ENCODE data around the gene CREB3L2. TPM values are rescaled to one million over a fixed set of nuclear protein-coding genes. Genes with fewer than 3 reads are reported as not detected.

CREB3L2 gene
- total RNA-seq, 2 experiments from 2014 or later = 21.0 to 24.4 TPM

DNA sequence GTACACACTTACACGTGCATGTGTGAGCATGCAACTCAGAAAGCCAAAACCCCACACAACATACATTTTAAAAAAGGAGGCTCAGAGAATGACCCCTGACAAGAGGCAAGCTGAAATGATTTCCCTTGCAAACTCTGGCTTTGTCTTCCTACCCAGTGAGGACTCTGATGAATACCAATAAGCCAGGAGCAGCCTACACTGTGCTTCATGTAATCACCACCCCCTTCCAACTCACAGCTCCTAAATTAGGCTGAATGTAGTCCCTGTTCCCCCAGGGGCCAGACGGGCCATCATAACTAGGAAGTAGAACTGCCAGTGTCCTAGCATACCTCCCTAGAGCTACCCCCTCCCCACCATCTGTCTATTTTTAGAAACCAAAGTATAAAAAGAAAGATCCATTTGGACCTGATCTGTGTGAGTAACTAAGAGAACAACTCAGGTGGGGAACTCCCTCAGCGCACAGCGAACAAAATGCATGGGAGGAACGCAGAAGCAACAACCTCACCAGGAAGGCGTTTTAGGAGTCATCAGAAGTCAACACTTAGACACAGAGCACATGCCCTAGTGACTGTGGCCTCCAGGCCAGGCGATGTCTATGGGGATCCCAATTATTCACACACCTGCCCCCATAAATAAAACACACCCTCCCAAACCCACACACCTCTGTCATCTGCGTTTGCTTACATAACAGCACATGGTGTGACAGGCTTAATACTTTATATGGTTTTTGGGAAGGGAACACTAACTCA lies 157.0 kb downstream of the CREB3L2 start:
- no peaks in the 10 kb centered on the region for H3K36me3 Mint-ChIP-seq (ENCODE audit: low read depth)
- peaks cover 57% of the 10 kb centered on the region for H3K27me3 Mint-ChIP-seq
- ChIA-PET POLR2A (no interaction called here), CTCF (interaction anchor here (0.6 kb wide), 1 partner anchor 219 kb away, joined by 3 read pairs; no protein-coding TSS in a partner anchor)
- H3K9me3 Mint-ChIP-seq = no peaks in the 10 kb centered on the region
- ATAC-seq (no peak), DNase-seq (no peak)
- H3K27ac Mint-ChIP-seq = no peak overlapping the region
- H3K4me3 Mint-ChIP-seq = no peak overlapping the region
- intact Hi-C loops (cut with micrococcal nuclease) = loop anchor here (5.0 kb wide), 1 partner anchor 52 kb away; no protein-coding TSS in a partner anchor
- peaks cover 3% of the 10 kb centered on the region for H3K4me1 Mint-ChIP-seq (ENCODE audit: low read depth)
- TF ChIP-seq, protein P1, sequence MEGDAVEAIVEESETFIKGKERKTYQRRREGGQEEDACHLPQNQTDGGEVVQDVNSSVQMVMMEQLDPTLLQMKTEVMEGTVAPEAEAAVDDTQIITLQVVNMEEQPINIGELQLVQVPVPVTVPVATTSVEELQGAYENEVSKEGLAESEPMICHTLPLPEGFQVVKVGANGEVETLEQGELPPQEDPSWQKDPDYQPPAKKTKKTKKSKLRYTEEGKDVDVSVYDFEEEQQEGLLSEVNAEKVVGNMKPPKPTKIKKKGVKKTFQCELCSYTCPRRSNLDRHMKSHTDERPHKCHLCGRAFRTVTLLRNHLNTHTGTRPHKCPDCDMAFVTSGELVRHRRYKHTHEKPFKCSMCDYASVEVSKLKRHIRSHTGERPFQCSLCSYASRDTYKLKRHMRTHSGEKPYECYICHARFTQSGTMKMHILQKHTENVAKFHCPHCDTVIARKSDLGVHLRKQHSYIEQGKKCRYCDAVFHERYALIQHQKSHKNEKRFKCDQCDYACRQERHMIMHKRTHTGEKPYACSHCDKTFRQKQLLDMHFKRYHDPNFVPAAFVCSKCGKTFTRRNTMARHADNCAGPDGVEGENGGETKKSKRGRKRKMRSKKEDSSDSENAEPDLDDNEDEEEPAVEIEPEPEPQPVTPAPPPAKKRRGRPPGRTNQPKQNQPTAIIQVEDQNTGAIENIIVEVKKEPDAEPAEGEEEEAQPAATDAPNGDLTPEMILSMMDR (IDR thresholded peaks at IDR 0.05) = no peak

DNA sequence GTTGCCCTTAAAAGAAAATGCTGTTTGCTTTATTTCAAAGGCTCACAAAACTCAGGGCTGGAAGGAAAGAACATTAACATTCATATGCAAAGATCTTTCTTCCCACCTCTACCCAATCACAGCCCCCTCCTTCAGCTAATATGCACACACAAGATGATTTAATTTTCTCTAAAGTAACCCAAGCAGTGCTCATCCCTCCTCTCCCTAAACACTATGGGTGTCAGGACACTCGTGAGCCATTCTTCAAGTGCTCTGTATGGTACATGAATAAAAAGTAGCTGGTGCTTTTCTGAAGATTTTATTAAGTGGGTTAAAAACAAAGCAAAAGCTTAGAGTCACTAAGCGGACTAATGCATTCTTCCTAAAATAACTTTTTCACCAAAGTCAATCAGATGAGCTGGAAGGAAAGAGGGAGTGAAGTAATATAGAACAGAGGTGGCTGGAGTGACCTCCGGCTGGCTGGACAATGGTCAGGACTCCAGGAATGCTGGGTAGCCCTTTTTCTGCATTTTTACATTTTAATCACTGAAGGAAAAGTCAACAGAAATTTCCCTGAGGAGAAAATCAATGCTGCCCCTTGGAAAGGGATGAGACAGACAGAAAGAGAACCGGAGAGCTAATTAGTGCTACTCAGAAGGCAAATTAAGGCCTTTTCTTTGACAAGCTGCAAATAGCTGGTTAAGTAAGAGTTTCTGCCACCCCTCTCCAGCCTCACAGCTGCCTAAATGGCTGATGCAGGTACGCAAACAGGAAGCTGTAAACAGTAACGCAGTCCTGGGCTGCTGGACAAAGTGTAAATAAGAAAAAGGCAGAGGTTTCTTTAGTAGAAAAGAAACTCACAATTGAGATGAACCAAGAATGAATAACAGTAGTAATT lies 161.7 kb downstream of the CREB3L2 start:
- ChIA-PET POLR2A (no interaction called here), CTCF (interaction anchor here (0.8 to 1.8 kb wide), 3 partner anchors 10 to 184 kb away, joined by 3 to 5 read pairs (median 5); no protein-coding TSS in a partner anchor)
- Mint-ChIP-seq H3K27ac (no peak overlapping the region), H3K9me3 (no peaks in the 10 kb centered on the region), H3K4me3 (no peak overlapping the region), H3K27me3 (peaks cover 45% of the 10 kb centered on the region), H3K4me1 (ENCODE audit: low read depth) (no peaks in the 10 kb centered on the region), H3K36me3 (ENCODE audit: low read depth) (no peaks in the 10 kb centered on the region)
- no peak for DNase-seq
- intact Hi-C loops (cut with micrococcal nuclease) = no loop called here
- TF ChIP-seq, protein P1 (IDR thresholded peaks at IDR 0.05) = no peak
- ATAC-seq = no peak

- no peaks in the 10 kb centered on the region for H3K4me1 Mint-ChIP-seq (ENCODE audit: low read depth)
- no peak overlapping the region for H3K27ac Mint-ChIP-seq
- intact Hi-C loops (cut with micrococcal nuclease) = no loop called here
- TF ChIP-seq, protein P1 (IDR thresholded peaks at IDR 0.05) = no peak
- POLR2A ChIA-PET = no interaction called here
- CTCF ChIA-PET = no interaction called here
- DNase-seq (no peak), ATAC-seq (no peak)
- peaks cover 37% of the 10 kb centered on the region for H3K27me3 Mint-ChIP-seq
- no peak overlapping the region for H3K4me3 Mint-ChIP-seq
- no peaks in the 10 kb centered on the region for H3K9me3 Mint-ChIP-seq
- no peaks in the 10 kb centered on the region for H3K36me3 Mint-ChIP-seq (ENCODE audit: low read depth)
These were observed 163.1 kb downstream of the CREB3L2 start for GRCh38 chr7:137838706-137839315.

DNA sequence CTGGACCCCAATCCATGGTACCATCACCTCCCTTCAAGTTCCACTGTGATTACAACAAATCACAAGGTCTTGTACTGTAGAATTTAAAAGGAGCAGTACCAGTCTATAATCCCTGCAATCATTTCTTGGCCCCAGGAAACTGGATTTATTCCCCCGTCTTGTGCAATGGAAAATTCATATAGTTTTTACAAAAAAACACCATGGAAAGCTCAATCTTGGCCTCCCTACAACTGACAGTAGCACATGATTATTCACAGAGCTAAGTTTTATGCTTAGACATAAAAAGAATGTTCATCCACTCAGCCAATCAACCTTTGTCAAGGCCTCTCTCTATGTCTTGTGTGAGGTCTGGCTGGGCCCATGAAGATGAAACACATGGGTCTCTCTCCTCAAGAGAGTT lies 165.3 kb downstream of the CREB3L2 start:
- peaks cover 3% of the 10 kb centered on the region for H3K36me3 Mint-ChIP-seq (ENCODE audit: low read depth)
- ChIA-PET CTCF (interaction anchor here (1.1 kb wide), 1 partner anchor 10 kb away, joined by 3 read pairs; the partner anchor contains the start of gene DGKI), POLR2A (no interaction called here)
- DNase-seq (no peak), ATAC-seq (no peak)
- peaks cover 26% of the 10 kb centered on the region for H3K27me3 Mint-ChIP-seq
- peaks cover 10% of the 10 kb centered on the region for H3K9me3 Mint-ChIP-seq
- no peak overlapping the region for H3K4me3 Mint-ChIP-seq
- intact Hi-C loops (cut with micrococcal nuclease) = no loop called here
- no peaks in the 10 kb centered on the region for H3K4me1 Mint-ChIP-seq (ENCODE audit: low read depth)
- TF ChIP-seq, protein P1 (IDR thresholded peaks at IDR 0.05) = no peak
- H3K27ac Mint-ChIP-seq = no peak overlapping the region

Data from activated CD8-positive, alpha-beta T cell treated with anti-CD3 and anti-CD28 coated beads for 36 hours (primary cell).